ENCODE results near the gene GPRC5B. TPM values are rescaled to one million over a fixed set of nuclear protein-coding genes. Genes with fewer than 3 reads are reported as not detected.

The GPRC5B gene
- polyA plus RNA-seq, 2 of the 4 experiments (the other 2 are of a cell fraction) = 12.8 to 19.1 TPM

DNA sequence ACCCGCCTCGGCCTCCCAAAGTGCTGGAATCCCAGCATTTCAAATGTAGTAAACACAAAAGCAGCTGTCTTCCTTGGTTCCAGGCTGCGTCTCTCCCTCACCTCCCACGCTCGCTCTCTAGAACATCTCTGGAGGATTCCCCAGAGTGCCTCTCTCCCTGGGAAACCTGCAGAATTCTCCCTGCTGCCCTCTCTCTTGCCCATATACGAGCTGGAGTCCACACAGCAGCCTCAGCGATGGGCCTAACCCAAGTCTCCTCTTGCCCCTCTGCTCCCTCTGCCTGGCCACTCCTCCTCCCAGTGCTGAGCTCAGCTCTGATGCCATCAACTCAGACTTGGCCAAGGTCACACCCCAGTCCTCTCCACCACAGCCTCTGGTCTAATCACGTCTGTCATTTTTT lies 10.6 kb downstream of the GPRC5B start:
- 85% methylated on average over 8 of the region's 8 CpGs for WGBS (ENCODE audit: missing lambda C conversion rate)
- TF ChIP-seq KDM1A (IDR thresholded peaks at IDR 0.05; ENCODE audit: low read depth) = no peak
- TF ChIP-seq FOXS1 (CRISPR knock-in tag; IDR thresholded peaks at IDR 0.05) = no peak
- ChIA-PET POLR2A (no interaction called here), CTCF (interaction anchor here (0.6 to 1.2 kb wide), 2 partner anchors 52 to 274 kb away, joined by 3 read pairs; no protein-coding TSS in a partner anchor)
- H3K4me2 ChIP-seq = no peak overlapping the region
- H3K4me1 ChIP-seq = no peaks in the 10 kb centered on the region
- H3K4me3 ChIP-seq = no peak overlapping the region
- no peaks in the 10 kb centered on the region for H3K9me3 ChIP-seq
- ATAC-seq (peak in 1 of 2 experiments; percentile 35; a peak in 2 of 6 replicates), FAIRE-seq (no peak), DNase-seq (ENCODE audit: low read depth in 1 of 2, low spot score in 1 of 2) (no peak)
- H3K27ac ChIP-seq = no peak overlapping the region

DNA sequence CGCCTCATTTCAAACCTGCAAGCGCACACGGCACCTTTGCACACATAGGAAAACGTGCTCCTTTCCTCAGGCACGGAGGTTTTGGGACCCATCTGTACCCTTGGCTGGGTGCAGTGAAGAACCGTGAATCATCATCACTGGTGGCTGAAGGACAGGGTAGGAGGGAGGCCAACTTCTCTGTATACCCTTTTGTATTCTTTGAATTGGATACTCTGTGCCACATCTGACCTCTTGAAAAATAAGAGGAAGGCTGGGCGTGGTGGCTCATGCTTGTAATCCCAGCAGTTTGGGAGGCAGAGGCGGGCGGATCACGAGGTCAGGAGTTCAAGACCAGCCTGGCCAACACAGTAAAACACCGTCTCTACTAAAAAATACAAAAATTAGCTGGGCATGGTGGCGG lies 11.7 kb downstream of the GPRC5B start:
- ATAC-seq (no peak), DNase-seq (ENCODE audit: low read depth in 1 of 2, low spot score in 1 of 2) (no peak), FAIRE-seq (no peak)
- TF ChIP-seq HDAC2 (IDR thresholded peaks at IDR 0.05) = no peak
- TF ChIP-seq TFCP2L1 (CRISPR knock-in tag; IDR thresholded peaks at IDR 0.05) = no peak
- TF ChIP-seq, protein P1, sequence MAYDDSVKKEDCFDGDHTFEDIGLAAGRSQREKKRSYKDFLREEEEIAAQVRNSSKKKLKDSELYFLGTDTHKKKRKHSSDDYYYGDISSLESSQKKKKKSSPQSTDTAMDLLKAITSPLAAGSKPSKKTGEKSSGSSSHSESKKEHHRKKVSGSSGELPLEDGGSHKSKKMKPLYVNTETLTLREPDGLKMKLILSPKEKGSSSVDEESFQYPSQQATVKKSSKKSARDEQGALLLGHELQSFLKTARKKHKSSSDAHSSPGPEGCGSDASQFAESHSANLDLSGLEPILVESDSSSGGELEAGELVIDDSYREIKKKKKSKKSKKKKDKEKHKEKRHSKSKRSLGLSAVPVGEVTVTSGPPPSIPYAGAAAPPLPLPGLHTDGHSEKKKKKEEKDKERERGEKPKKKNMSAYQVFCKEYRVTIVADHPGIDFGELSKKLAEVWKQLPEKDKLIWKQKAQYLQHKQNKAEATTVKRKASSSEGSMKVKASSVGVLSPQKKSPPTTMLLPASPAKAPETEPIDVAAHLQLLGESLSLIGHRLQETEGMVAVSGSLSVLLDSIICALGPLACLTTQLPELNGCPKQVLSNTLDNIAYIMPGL (CRISPR knock-in tag; IDR thresholded peaks at IDR 0.05; ENCODE audit: borderline replicate concordance) = no peak
- TF ChIP-seq CBX2 (IDR thresholded peaks at IDR 0.05; ENCODE audit: borderline replicate concordance, low read depth) = no peak
- TF ChIP-seq, protein P2, sequence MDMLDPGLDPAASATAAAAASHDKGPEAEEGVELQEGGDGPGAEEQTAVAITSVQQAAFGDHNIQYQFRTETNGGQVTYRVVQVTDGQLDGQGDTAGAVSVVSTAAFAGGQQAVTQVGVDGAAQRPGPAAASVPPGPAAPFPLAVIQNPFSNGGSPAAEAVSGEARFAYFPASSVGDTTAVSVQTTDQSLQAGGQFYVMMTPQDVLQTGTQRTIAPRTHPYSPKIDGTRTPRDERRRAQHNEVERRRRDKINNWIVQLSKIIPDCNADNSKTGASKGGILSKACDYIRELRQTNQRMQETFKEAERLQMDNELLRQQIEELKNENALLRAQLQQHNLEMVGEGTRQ (IDR thresholded peaks at IDR 0.05) = no peak
- TF ChIP-seq FOXS1 (CRISPR knock-in tag; IDR thresholded peaks at IDR 0.05) = no peak
- TF ChIP-seq ZFP36 (IDR thresholded peaks at IDR 0.05; ENCODE audit: borderline replicate concordance, partially characterized antibody) = no peak
- TF ChIP-seq POLR2A (IDR thresholded peaks at IDR 0.05; ENCODE audit: low read length) = no peak
- TF ChIP-seq KDM1A (IDR thresholded peaks at IDR 0.05; ENCODE audit: low read depth) = no peak
- no peak for TF ChIP-seq NPAS2 (CRISPR knock-in tag; IDR thresholded peaks at IDR 0.05; ENCODE audit: borderline replicate concordance)
- no peak for TF ChIP-seq ZNF302 (CRISPR knock-in tag; IDR thresholded peaks at IDR 0.05)
- TF ChIP-seq RCOR1 (IDR thresholded peaks at IDR 0.05; ENCODE audit: low read depth, low read length) = no peak
- 88% methylated on average over 12 of the region's 12 CpGs for WGBS (ENCODE audit: missing lambda C conversion rate)
- ChIA-PET CTCF (interaction anchor here (0.6 to 1.2 kb wide), 2 partner anchors 13 to 273 kb away, joined by 3 read pairs; no protein-coding TSS in a partner anchor), POLR2A (no interaction called here)
- Histone ChIP-seq H3K27ac (no peak overlapping the region), H3K9me3 (no peaks in the 10 kb centered on the region), H3K4me1 (no peaks in the 10 kb centered on the region), H3K4me2 (no peak overlapping the region), H3K4me3 (no peak overlapping the region)

DNA sequence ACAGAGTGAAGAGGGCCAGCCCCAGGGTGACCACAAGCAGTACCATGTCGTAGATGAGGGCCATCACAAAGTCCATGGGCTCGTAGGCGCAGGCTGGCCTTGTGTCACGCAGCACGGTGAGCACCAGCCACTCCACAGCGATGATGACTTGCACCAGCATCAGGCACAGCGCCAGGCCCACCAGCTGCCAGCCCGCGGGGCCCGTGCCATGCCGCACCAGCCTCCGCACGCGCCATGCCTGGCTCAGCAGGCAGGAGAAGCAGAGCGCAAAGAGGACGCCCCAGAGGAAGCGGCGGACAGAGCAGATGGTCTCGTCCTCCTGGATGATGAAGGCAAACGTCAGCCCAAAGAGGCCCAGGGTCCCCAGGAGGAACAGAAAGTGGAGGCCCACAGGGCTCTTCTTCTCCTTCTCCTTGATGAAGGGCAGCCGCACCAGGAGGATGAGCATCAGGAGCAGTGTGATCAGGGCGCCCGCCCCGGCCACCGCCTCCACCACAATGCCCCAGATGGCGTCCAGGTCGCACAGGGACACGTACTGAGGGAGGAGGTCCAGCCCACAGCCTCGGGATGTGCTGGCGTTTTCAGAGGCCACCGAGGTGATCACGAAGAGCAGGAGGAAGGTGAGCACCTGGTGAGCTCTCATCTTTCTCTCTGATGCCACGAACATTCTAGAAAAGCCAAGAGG lies 12.3 kb downstream of the GPRC5B start:
- CTCF ChIA-PET = interaction anchor here (1.7 kb wide), 1 partner anchor 12 kb away, joined by 5 read pairs; the partner anchor contains the start of gene GPRC5B
- FAIRE-seq (no peak), ATAC-seq (no peak), DNase-seq (ENCODE audit: low read depth in 1 of 2, low spot score in 1 of 2) (no peak)
- Histone ChIP-seq H3K4me1 (no peaks in the 10 kb centered on the region), H3K9me3 (no peaks in the 10 kb centered on the region), H3K27ac (no peak overlapping the region), H3K4me2 (no peak overlapping the region), H3K4me3 (no peak overlapping the region)
- POLR2A ChIA-PET = no interaction called here
- 95% methylated on average over 20 of the region's 33 CpGs for WGBS (ENCODE audit: missing lambda C conversion rate)
- TF ChIP-seq ESRRA (IDR thresholded peaks at IDR 0.05; ENCODE audit: borderline replicate concordance, low read length) (no peak), PHF8 (IDR thresholded peaks at IDR 0.05; ENCODE audit: borderline replicate concordance, low read depth) (no peak), CHD2 (IDR thresholded peaks at IDR 0.05; ENCODE audit: low read length, partially characterized antibody) (no peak), BHLHE40 (IDR thresholded peaks at IDR 0.05; ENCODE audit: low read depth, low read length) (no peak), TP53 (CRISPR knock-in tag; IDR thresholded peaks at IDR 0.05) (no peak), NR3C1 (IDR thresholded peaks at IDR 0.05) (no peak), MYC (IDR thresholded peaks at IDR 0.05; ENCODE audit: borderline replicate concordance, low read length) (no peak), ZC3H11A (IDR thresholded peaks at IDR 0.05) (no peak), GATA3 (IDR thresholded peaks at IDR 0.05; ENCODE audit: borderline replicate concordance) (no peak), RARB (CRISPR knock-in tag; IDR thresholded peaks at IDR 0.05) (no peak), NFE2L2 (conservative IDR thresholded peaks at IDR 0.05; ENCODE audit: low read length) (no peak), RAD21 (conservative IDR thresholded peaks at IDR 0.05 in 1 of 2, IDR thresholded peaks at IDR 0.05 in 1 of 2) (no peak)
- TF ChIP-seq, protein P3, sequence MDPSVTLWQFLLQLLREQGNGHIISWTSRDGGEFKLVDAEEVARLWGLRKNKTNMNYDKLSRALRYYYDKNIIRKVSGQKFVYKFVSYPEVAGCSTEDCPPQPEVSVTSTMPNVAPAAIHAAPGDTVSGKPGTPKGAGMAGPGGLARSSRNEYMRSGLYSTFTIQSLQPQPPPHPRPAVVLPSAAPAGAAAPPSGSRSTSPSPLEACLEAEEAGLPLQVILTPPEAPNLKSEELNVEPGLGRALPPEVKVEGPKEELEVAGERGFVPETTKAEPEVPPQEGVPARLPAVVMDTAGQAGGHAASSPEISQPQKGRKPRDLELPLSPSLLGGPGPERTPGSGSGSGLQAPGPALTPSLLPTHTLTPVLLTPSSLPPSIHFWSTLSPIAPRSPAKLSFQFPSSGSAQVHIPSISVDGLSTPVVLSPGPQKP (IDR thresholded peaks at IDR 0.05; ENCODE audit: low read depth, low read length) = no peak
- TF ChIP-seq, protein P4, sequence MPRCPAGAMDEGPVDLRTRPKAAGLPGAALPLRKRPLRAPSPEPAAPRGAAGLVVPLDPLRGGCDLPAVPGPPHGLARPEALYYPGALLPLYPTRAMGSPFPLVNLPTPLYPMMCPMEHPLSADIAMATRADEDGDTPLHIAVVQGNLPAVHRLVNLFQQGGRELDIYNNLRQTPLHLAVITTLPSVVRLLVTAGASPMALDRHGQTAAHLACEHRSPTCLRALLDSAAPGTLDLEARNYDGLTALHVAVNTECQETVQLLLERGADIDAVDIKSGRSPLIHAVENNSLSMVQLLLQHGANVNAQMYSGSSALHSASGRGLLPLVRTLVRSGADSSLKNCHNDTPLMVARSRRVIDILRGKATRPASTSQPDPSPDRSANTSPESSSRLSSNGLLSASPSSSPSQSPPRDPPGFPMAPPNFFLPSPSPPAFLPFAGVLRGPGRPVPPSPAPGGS (IDR thresholded peaks at IDR 0.05) = no peak
- TF ChIP-seq, protein P5, sequence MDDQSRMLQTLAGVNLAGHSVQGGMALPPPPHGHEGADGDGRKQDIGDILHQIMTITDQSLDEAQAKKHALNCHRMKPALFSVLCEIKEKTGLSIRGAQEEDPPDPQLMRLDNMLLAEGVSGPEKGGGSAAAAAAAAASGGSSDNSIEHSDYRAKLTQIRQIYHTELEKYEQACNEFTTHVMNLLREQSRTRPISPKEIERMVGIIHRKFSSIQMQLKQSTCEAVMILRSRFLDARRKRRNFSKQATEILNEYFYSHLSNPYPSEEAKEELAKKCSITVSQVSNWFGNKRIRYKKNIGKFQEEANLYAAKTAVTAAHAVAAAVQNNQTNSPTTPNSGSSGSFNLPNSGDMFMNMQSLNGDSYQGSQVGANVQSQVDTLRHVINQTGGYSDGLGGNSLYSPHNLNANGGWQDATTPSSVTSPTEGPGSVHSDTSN (IDR thresholded peaks at IDR 0.05) = no peak
